Ishikawa (cell line): ENCODE measurements around the gene TADA1.

Experiments used
- CEBPB ChIP-seq: IDR thresholded peaks from 2 replicates; pipeline ENCODE4 v1.6.1; 2012
- CREB1 ChIP-seq: IDR thresholded peaks from 2 replicates; pipeline ENCODE4 v1.6.1; 2012; ENCODE audit warnings: low read depth
- EGR1 ChIP-seq: IDR thresholded peaks from 2 replicates; pipeline ENCODE4 v1.6.1; 2012
- EP300 ChIP-seq: IDR thresholded peaks from 2 replicates; pipeline ENCODE4 v1.6.1; 2012; ENCODE audit warnings: borderline replicate concordance
- FOXM1 ChIP-seq: IDR thresholded peaks from 2 replicates; pipeline ENCODE4 v1.6.1; 2012; ENCODE audit warnings: low read depth, borderline replicate concordance
- MAX ChIP-seq: IDR thresholded peaks from 2 replicates; pipeline ENCODE4 v1.6.1; 2012
- NFIC ChIP-seq: IDR thresholded peaks from 2 replicates; pipeline ENCODE4 v1.6.1; 2012
- RAD21 ChIP-seq: IDR thresholded peaks from 2 replicates; pipeline ENCODE4 v1.6.1; 2012; ENCODE audit warnings: low read depth
- TAF1 ChIP-seq: IDR thresholded peaks from 2 replicates; pipeline ENCODE4 v1.6.1; 2012; ENCODE audit warnings: low read depth, mild to moderate bottlenecking
- TCF12 ChIP-seq: IDR thresholded peaks from 2 replicates; pipeline ENCODE4 v1.6.1; 2012; ENCODE audit warnings: low read depth
- TEAD4 ChIP-seq: IDR thresholded peaks from 2 replicates; pipeline ENCODE4 v1.6.1; 2012
- USF1 ChIP-seq: IDR thresholded peaks from 2 replicates; pipeline ENCODE4 v1.6.1; 2012
- YY1 ChIP-seq: IDR thresholded peaks from 2 replicates; pipeline ENCODE4 v1.6.1; 2012; ENCODE audit warnings: low read depth
- ZBTB7A ChIP-seq: IDR thresholded peaks from 2 replicates; pipeline ENCODE4 v1.6.1; 2012; ENCODE audit warnings: low read depth
- TF ChIP-seq, protein P1 (sequence below): IDR thresholded peaks from 2 replicates; pipeline ENCODE4 v1.6.1; 2012; ENCODE audit warnings: low read depth, mild to moderate bottlenecking

The TADA1 gene

DNA sequence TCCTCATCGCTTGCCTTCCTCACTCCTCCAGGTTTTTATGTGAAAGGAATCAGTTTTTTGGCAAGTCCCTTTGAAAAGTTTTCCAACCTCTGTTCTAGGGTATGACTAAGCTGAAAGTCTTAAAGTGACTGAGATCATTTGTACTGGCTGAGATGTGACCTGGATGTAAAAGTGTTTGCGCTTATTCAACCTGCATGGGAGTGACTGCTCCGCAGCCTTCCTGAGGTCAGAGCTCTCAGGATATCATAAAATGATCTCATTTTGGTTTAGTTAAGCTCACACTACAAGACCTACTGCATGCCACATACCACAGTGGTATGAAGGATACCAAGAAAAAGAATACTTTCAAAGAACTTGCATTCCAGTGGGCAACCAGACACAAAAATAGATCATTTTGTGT is 29.8 kb upstream of the TADA1 start:
- no peak for TF ChIP-seq USF1
- no peak for TF ChIP-seq CEBPB
- no peak for TF ChIP-seq EGR1
- TF ChIP-seq ZBTB7A: no peak
- TF ChIP-seq, protein P1, sequence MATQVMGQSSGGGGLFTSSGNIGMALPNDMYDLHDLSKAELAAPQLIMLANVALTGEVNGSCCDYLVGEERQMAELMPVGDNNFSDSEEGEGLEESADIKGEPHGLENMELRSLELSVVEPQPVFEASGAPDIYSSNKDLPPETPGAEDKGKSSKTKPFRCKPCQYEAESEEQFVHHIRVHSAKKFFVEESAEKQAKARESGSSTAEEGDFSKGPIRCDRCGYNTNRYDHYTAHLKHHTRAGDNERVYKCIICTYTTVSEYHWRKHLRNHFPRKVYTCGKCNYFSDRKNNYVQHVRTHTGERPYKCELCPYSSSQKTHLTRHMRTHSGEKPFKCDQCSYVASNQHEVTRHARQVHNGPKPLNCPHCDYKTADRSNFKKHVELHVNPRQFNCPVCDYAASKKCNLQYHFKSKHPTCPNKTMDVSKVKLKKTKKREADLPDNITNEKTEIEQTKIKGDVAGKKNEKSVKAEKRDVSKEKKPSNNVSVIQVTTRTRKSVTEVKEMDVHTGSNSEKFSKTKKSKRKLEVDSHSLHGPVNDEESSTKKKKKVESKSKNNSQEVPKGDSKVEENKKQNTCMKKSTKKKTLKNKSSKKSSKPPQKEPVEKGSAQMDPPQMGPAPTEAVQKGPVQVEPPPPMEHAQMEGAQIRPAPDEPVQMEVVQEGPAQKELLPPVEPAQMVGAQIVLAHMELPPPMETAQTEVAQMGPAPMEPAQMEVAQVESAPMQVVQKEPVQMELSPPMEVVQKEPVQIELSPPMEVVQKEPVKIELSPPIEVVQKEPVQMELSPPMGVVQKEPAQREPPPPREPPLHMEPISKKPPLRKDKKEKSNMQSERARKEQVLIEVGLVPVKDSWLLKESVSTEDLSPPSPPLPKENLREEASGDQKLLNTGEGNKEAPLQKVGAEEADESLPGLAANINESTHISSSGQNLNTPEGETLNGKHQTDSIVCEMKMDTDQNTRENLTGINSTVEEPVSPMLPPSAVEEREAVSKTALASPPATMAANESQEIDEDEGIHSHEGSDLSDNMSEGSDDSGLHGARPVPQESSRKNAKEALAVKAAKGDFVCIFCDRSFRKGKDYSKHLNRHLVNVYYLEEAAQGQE: no peak
- TF ChIP-seq RAD21: no peak

DNA sequence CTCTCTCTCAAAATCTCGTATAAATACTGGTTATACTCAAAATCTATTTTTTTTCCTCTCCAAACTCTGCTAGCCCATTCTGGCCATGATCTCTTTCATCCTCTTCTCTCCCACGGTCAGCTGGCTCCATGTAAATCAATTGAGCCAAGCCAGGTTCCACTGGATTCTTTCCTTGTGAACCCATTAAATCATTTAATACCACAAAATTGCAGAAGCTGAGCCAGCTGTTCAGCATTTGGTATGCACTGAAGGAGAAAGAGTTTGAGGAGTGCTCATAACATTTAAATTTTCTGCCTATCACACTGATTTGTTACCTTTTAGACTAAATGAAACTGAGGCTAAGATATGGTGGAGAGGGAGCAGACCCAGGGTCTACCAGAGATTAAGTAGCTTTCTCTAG is 29.1 kb upstream of the TADA1 start:
- TF ChIP-seq ZBTB7A (no peak), TEAD4 (no peak), MAX (no peak), CREB1 (no peak), TAF1 (no peak), RAD21 (no peak), EGR1 (no peak), FOXM1 (no peak), CEBPB (no peak), EP300 (no peak), USF1 (no peak), TCF12 (no peak), NFIC (no peak), YY1 (no peak)
- TF ChIP-seq, protein P1: no peak

DNA sequence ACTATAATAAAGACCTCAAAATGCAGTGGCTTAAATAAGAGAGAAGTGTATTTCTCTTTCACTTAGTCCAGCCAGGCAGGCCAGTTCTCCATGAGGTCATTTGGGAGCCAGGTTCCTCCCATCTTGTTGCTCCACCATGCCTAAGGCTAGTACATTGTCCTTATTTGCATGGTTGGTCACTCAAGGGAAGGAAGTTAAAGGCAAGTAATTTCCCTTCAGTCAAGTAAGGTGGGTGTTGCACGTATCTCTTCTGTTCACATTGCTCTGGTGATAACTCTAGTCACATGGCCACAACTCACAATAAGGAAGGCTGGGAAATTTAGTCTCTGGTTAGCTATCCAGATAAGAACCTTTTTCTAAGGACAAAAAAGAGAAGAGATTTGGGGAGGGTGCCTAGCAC is 27.2 kb upstream of the TADA1 start:
- TF ChIP-seq FOXM1: no peak
- no peak for TF ChIP-seq TAF1
- no peak for TF ChIP-seq EGR1
- no peak for TF ChIP-seq MAX
- no peak for TF ChIP-seq NFIC
- TF ChIP-seq TEAD4: no peak
- no peak for TF ChIP-seq ZBTB7A
- no peak for TF ChIP-seq CEBPB
- no peak for TF ChIP-seq YY1
- no peak for TF ChIP-seq RAD21
- TF ChIP-seq EP300: no peak
- TF ChIP-seq USF1: no peak
- TF ChIP-seq TCF12: no peak
- TF ChIP-seq, protein P1: no peak

DNA sequence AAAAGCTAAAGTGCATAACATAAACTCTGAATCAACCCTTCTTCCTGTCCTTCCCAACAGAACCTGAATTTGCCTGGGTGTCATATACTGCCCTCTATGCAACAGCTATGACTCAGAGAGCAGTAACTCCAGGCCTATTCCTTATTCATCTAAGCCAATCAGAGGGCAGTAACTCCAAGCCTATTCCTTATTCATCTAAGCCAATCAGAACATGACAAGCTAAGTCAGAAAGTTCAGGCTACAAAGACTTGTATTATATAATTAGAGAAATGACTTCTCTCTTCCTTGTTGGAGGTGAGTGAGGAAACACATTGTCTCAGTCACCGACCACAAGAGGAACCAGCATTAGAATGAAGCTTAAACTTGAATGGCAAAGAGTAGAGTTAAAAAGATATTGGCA is 26.2 kb upstream of the TADA1 start:
- no peak for TF ChIP-seq MAX
- TF ChIP-seq NFIC: no peak
- no peak for TF ChIP-seq EGR1
- no peak for TF ChIP-seq YY1
- no peak for TF ChIP-seq EP300
- TF ChIP-seq ZBTB7A: no peak
- no peak for TF ChIP-seq RAD21
- no peak for TF ChIP-seq CREB1
- no peak for TF ChIP-seq USF1
- no peak for TF ChIP-seq CEBPB
- TF ChIP-seq, protein P1: no peak
